K562 (cell line): ENCODE measurements around the gene CTDSP2. TPM values are rescaled to one million over a fixed set of nuclear protein-coding genes. Genes with fewer than 3 reads are reported as not detected.

Experiments used
- ATAC-seq: fragments of 200-7000 bp; cut with Tn5 transposase; 3 replicates; pipeline ENCODE4 v1.9.1; 2020; ENCODE audit warnings: moderate library complexity
- BruUV-seq: library from RNA; stranded (reverse); fragments of 400-500 nt; replicated peaks from 2 replicates; lab custom pipeline; 2021; lab: Mats Ljungman, UMichigan
- CTCF ChIA-PET: fragments of 300-600 bp; formaldehyde crosslinking; extraction: SDS; loops from one replicate; lab custom pipeline; 2021; ENCODE audit warnings: low intra/inter-chr PET ratio; lab: Yijun Ruan, JAX
- POLR2A ChIA-PET: fragments of 300-600, 350-650 bp; sonication (Branson Sonifier 250); formaldehyde crosslinking; extraction: SDS; loops from one replicate; lab custom pipeline; 2021; ENCODE audit warnings: antibody characterized with exemption, inconsistent platforms; lab: Yijun Ruan, JAX
- DNase-seq, 4 experiments: peaks; one replicate each; pipeline versions ENCODE4 v3.0.0 to v3.0.0-alpha.2; 2011 to 2018; ENCODE audit warnings: low spot score in 3 of 4, mixed read lengths in 3 of 4; ENCODE audit errors: extremely low read depth in 1 of 4
- FAIRE-seq: peaks from 2 replicates; lab custom pipeline; 2011; peaks lifted over from hg19 to GRCh38; lab: Jason Lieb, UNC
- H2AFZ ChIP-seq: 2 replicates; pipeline ENCODE4 v1.6.0; 2011; ENCODE audit warnings: low read depth, low read length, control low read depth, inconsistent platforms
- H3K27ac ChIP-seq: fragments of 200-600 bp; 3 replicates; pipeline ENCODE4 v1.8.0; 2011; ENCODE audit warnings: low read depth, mild to moderate bottlenecking, control low read depth, inconsistent platforms, low read length, moderate library complexity, mixed read lengths; ENCODE audit errors: extremely low read depth
- H3K27me3 ChIP-seq, 2 experiments: fragments of 300-600 bp in 1 of 2; 2 replicates in 1 of 2; 3 replicates in 1 of 2; pipeline versions ENCODE4 v1.6.0 to v1.8.0; 2011; ENCODE audit warnings: inconsistent platforms in 2 of 2, low read length in 2 of 2, mild to moderate bottlenecking in 1 of 2, mixed read lengths in 1 of 2, moderate library complexity in 1 of 2; ENCODE audit not compliant: control insufficient read depth in 2 of 2, insufficient read depth in 2 of 2
- H3K36me3 ChIP-seq: fragments of 300-600 bp; 3 replicates; pipeline ENCODE4 v1.8.0; 2011; ENCODE audit warnings: mild to moderate bottlenecking, low read length, inconsistent platforms; ENCODE audit not compliant: control insufficient read depth, insufficient read depth
- H3K4me1 ChIP-seq, 2 experiments: fragments of 200-600 bp in 1 of 2; replicated peaks in 1 of 2; 2 replicates in 1 of 2; 3 replicates in 1 of 2; pipeline versions ENCODE4 v1.5.1 to v1.8.0; 2011; ENCODE audit warnings: inconsistent platforms in 2 of 2, low read length in 2 of 2, mild to moderate bottlenecking in 1 of 2, mixed read lengths in 1 of 2, moderate library complexity in 1 of 2; ENCODE audit not compliant: control insufficient read depth in 2 of 2, insufficient read depth in 2 of 2
- H3K4me2 ChIP-seq: 2 replicates; pipeline ENCODE4 v1.6.1; 2011; ENCODE audit warnings: low read length, control low read depth, inconsistent platforms, mixed read lengths; ENCODE audit not compliant: insufficient read depth
- H3K4me3 ChIP-seq: fragments of 200-600 bp; sonication (generic), shearing (Covaris generic); 2 replicates; pipeline ENCODE4 v1.5.1; 2016; ENCODE audit warnings: control low read depth, inconsistent platforms
- H3K79me2 ChIP-seq: fragments of 200-600 bp; 3 replicates; pipeline ENCODE4 v1.8.0; 2011; ENCODE audit warnings: low read length, inconsistent platforms; ENCODE audit not compliant: control insufficient read depth, insufficient read depth
- H3K9ac ChIP-seq, 2 experiments: 2 replicates each; pipeline versions ENCODE4 v1.6.0 to v1.6.1; 2011; ENCODE audit warnings: low read depth in 2 of 2, low read length in 2 of 2, control low read depth in 1 of 2, inconsistent platforms in 1 of 2, mild to moderate bottlenecking in 1 of 2, mixed read lengths in 1 of 2; ENCODE audit not compliant: insufficient read depth in 1 of 2
- H3K9me1 ChIP-seq: one replicate; pipeline ENCODE4 v1.6.0; 2011; ENCODE audit warnings: inconsistent platforms, mild to moderate bottlenecking, low read length, moderate library complexity; ENCODE audit not compliant: control insufficient read depth, insufficient read depth
- H3K9me3 ChIP-seq: replicated peaks from 2 replicates; pipeline ENCODE4 v1.5.1; 2011; ENCODE audit warnings: low read depth, low read length, inconsistent platforms; ENCODE audit not compliant: control insufficient read depth, insufficient read depth
- H4K20me1 ChIP-seq: replicated peaks from 2 replicates; pipeline ENCODE4 v1.6.1; 2011; ENCODE audit warnings: low read length, inconsistent platforms, mixed read lengths; ENCODE audit not compliant: control insufficient read depth, insufficient read depth
- CC2D1A ChIP-seq: fragments of 450-650 bp; IDR thresholded peaks from 2 replicates; pipeline ENCODE4 v1.6.1; 2017; ENCODE audit warnings: mild to moderate bottlenecking
- SMAD1 ChIP-seq: fragments of 150-350 bp; IDR thresholded peaks from 2 replicates; pipeline ENCODE4 v1.6.1; 2014; ENCODE audit warnings: low read length, low read depth; ENCODE audit not compliant: partially characterized antibody
- TRIM28 ChIP-seq: fragments of 450-650 bp; IDR thresholded peaks from 2 replicates; pipeline ENCODE4 v1.6.1; 2017
- ZNF263 ChIP-seq: sonication (generic); formaldehyde crosslinking; IDR thresholded peaks from 2 replicates; pipeline ENCODE4 v1.8.0; 2022; ENCODE audit warnings: mild to moderate bottlenecking, missing genetic modification reagents, borderline replicate concordance
- ZNF561 ChIP-seq: fragments of 450-650 bp; formaldehyde crosslinking; conservative IDR thresholded peaks from 2 replicates; pipeline ENCODE4 v1.4.0; 2020; ENCODE audit warnings: mild to moderate bottlenecking, moderate library complexity
- WGBS: fragments of 100-300 bp; shearing (Covaris generic); methylation state at CpG from one replicate; pipeline ENCODE4 v1.1.6; 2016; ENCODE audit warnings: low coverage, mixed read lengths; ENCODE audit not compliant: insufficient coverage; ENCODE audit errors: missing lambda C conversion rate; 5-methylcytosine and 5-hydroxymethylcytosine counted together
- in situ Hi-C: fragments of 300-500 bp; cut with MboI; formaldehyde crosslinking; loops from 4 replicates; pipeline ENCODE4 v1.15.0; 2018; ENCODE audit warnings: inconsistent platforms, mixed read lengths
- intact Hi-C: fragments of 100-400 bp; cut with micrococcal nuclease; formaldehyde crosslinking; loops from 2 replicates; pipeline ENCODE4 v1.14.2; 2022
- polyA plus RNA-seq, 8 experiments: library from polyadenylated mRNA; depleted of rRNA in 4 of 8; stranded (reverse) in 5 of 8; unstranded in 3 of 8; fragments of >200 nt; fragmentation: Nextera tagmentation in 2 of 8; fragmentation: Illumina TruSeq in 1 of 8; extraction: Ambion mirVana in 2 of 8; extraction: Trizol in 1 of 8; gene quantifications; 2 replicates each; pipeline versions ENCODE4 v1.2.1 to v1.2.3, GENCODE V29; 2011 to 2014; ENCODE audit warnings: inconsistent platforms in 1 of 8, missing spikeins in 1 of 8
- total RNA-seq, 7 experiments: library from RNA; depleted of rRNA in 6 of 7; stranded (reverse); fragments of >200 nt in 6 of 7; fragmentation: Illumina TruSeq in 2 of 7; extraction: Trizol in 2 of 7; gene quantifications; 2 replicates each; pipeline versions ENCODE4 v1.2.1 to v1.2.3, GENCODE V29; 2011 to 2021; ENCODE audit warnings: low replicate concordance in 1 of 7
- TF ChIP-seq, protein P1 (sequence below): fragments of 250-450 bp; sonication (Bioruptor Pico); IDR thresholded peaks from 2 replicates; pipeline ENCODE4 v1.4.0; 2020
- TF ChIP-seq, protein P2 (sequence below): sonication (generic); formaldehyde crosslinking; IDR thresholded peaks from 2 replicates; pipeline ENCODE4 v1.5.0; 2020; ENCODE audit warnings: missing genetic modification reagents

The CTDSP2 gene
- total and polyA plus RNA-seq, 9 of the 15 experiments (the other 6 are each of a cell fraction or from before 2014, with no cell fraction given) = 20.4 to 108 (median 47.7) TPM

DNA sequence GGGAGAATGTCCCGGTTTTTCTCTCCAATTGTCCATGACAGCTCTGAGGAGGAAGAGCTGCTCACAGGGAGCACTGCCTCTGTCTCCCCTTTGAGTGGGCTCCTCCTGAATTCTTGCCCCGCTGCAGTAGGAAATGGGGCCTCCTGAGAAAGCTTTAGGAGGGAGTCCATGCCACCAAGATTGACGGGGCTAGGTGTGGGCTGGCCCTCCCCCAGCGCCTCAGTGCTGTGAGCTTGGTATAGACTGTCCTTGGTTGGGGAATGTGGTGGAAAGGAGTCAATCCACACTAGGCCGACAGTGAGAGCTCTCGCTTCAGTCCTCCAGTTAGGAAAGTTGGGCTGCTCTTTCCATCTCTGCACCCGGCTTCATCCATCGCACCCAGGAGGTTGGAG is 23.4 kb upstream of the CTDSP2 start:
- ATAC-seq = no peak
- CTCF ChIA-PET = no interaction called here
- H3K4me1 ChIP-seq = peaks cover 7 to 16% of the 10 kb centered on the region in 2 experiments
- TF ChIP-seq ZNF263 (CRISPR knock-in tag) = 0 out of 2 replicates have a peak, but pooled peaks have one; percentile 26
- TF ChIP-seq SMAD1 = no peak
- TF ChIP-seq, all 486 proteins: peak for 1
- DNase-seq (no peak), FAIRE-seq (no peak)
- Histone ChIP-seq H3K27ac (no peak overlapping the region), H3K79me2 (no peaks in the 10 kb centered on the region), H3K4me2 (no peak overlapping the region), H3K9me3 (no peaks in the 10 kb centered on the region), H2AFZ (no peak overlapping the region), H3K27me3 (no peaks in the 10 kb centered on the region), H4K20me1 (no peaks in the 10 kb centered on the region), H3K9me1 (no peaks in the 10 kb centered on the region), H3K9ac (peak overlapping the region in 1 of 2 experiments; percentile 54; a peak in 1 of 4 replicates), H3K36me3 (no peaks in the 10 kb centered on the region), H3K4me3 (no peak overlapping the region)
- BruUV-seq = no TSS peak
- WGBS = 45% methylated on average over 8 of the region's 8 CpGs
- POLR2A ChIA-PET = interaction anchor here (0.5 to 1.2 kb wide), 3 partner anchors 20 to 73 kb away, joined by 3 to 5 read pairs (median 4); no protein-coding TSS in a partner anchor
- in situ Hi-C loops (no loop called here), intact Hi-C loops (no loop called here)

DNA sequence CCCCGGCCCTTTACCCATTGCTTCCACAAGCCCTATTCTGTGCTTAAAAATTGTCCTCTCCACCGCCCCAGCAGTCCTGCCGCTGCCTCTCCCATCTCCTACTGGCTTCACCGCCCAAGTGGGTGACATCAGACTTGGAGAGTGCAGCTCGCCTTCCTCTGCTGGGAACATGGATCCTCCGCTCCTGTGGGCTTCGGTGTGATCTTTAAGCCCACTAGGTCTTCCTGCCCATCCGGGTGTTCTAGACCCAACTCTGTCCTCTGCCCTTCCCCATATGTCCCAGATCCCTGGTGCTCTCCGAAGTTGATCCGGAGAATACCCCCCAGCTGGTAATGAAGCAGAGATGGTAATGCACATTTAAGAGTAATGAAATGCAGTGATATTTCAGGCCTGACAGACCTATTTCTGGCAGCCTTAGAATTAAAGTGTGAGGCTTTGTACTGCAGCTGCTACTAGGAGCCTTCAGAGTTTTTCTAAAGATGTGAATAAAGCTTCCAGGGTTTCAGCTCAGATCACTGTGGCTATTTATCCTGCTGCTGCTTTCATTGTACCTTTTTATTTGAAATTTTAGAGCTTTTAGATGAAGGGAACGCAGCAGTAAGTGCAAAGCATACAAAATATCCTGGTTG is 22.9 kb upstream of the CTDSP2 start:
- FAIRE-seq (no peak), ATAC-seq (no peak), DNase-seq (no peak)
- in situ Hi-C loops = no loop called here
- H3K27ac ChIP-seq = no peak overlapping the region
- no peaks in the 10 kb centered on the region for H3K79me2 ChIP-seq
- intact Hi-C loops = no loop called here
- H3K4me3 ChIP-seq = no peak overlapping the region
- 0 out of 4 replicates have a peak overlapping the region, but pooled peaks of 1 of the 2 experiments have one; percentile 33 for H3K9ac ChIP-seq
- no peaks in the 10 kb centered on the region for H3K9me1 ChIP-seq
- H3K4me2 ChIP-seq = no peak overlapping the region
- no peaks in the 10 kb centered on the region for H3K27me3 ChIP-seq
- POLR2A ChIA-PET = interaction anchor here (1.0 to 2.1 kb wide), 3 partner anchors 21 to 73 kb away, joined by 3 to 9 read pairs (median 4); no protein-coding TSS in a partner anchor
- WGBS = 53% methylated on average over 11 of the region's 11 CpGs
- no peaks in the 10 kb centered on the region for H4K20me1 ChIP-seq
- no peak overlapping the region for H2AFZ ChIP-seq
- BruUV-seq = no TSS peak
- H3K9me3 ChIP-seq = no peaks in the 10 kb centered on the region
- CTCF ChIA-PET = no interaction called here
- H3K36me3 ChIP-seq = no peaks in the 10 kb centered on the region
- H3K4me1 ChIP-seq = peaks cover 2 to 15% of the 10 kb centered on the region in 2 experiments; a peak in 4 of 5 replicates
- TF ChIP-seq, protein P1, sequence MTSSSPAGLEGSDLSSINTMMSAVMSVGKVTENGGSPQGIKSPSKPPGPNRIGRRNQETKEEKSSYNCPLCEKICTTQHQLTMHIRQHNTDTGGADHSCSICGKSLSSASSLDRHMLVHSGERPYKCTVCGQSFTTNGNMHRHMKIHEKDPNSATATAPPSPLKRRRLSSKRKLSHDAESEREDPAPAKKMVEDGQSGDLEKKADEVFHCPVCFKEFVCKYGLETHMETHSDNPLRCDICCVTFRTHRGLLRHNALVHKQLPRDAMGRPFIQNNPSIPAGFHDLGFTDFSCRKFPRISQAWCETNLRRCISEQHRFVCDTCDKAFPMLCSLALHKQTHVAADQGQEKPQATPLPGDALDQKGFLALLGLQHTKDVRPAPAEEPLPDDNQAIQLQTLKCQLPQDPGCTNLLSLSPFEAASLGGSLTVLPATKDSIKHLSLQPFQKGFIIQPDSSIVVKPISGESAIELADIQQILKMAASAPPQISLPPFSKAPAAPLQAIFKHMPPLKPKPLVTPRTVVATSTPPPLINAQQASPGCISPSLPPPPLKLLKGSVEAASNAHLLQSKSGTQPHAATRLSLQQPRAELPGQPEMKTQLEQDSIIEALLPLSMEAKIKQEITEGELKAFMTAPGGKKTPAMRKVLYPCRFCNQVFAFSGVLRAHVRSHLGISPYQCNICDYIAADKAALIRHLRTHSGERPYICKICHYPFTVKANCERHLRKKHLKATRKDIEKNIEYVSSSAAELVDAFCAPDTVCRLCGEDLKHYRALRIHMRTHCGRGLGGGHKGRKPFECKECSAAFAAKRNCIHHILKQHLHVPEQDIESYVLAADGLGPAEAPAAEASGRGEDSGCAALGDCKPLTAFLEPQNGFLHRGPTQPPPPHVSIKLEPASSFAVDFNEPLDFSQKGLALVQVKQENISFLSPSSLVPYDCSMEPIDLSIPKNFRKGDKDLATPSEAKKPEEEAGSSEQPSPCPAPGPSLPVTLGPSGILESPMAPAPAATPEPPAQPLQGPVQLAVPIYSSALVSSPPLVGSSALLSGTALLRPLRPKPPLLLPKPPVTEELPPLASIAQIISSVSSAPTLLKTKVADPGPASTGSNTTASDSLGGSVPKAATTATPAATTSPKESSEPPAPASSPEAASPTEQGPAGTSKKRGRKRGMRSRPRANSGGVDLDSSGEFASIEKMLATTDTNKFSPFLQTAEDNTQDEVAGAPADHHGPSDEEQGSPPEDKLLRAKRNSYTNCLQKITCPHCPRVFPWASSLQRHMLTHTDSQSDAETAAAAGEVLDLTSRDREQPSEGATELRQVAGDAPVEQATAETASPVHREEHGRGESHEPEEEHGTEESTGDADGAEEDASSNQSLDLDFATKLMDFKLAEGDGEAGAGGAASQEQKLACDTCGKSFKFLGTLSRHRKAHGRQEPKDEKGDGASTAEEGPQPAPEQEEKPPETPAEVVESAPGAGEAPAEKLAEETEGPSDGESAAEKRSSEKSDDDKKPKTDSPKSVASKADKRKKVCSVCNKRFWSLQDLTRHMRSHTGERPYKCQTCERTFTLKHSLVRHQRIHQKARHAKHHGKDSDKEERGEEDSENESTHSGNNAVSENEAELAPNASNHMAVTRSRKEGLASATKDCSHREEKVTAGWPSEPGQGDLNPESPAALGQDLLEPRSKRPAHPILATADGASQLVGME (CRISPR knock-in tag) = no peak
- TF ChIP-seq ZNF561 (CRISPR knock-in tag) = no peak
- TF ChIP-seq, protein P2, sequence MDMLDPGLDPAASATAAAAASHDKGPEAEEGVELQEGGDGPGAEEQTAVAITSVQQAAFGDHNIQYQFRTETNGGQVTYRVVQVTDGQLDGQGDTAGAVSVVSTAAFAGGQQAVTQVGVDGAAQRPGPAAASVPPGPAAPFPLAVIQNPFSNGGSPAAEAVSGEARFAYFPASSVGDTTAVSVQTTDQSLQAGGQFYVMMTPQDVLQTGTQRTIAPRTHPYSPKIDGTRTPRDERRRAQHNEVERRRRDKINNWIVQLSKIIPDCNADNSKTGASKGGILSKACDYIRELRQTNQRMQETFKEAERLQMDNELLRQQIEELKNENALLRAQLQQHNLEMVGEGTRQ (CRISPR knock-in tag) = no peak
- TF ChIP-seq TRIM28 = no peak
- TF ChIP-seq CC2D1A = no peak
